GM23338 (cell line): ENCODE results near the gene LTBP3.

Experiments
- CREB1 ChIP-seq: fragments of 250-450 bp; sonication (Bioruptor Pico); IDR thresholded peaks from 2 replicates; pipeline ENCODE4 v1.5.0; 2020; ENCODE audit warnings: low read depth, mild to moderate bottlenecking, moderate library complexity
- EZH2 ChIP-seq: fragments of 200-600 bp; sonication (generic); IDR thresholded peaks from one replicate; pipeline ENCODE4 v1.8.0; 2017; ENCODE audit warnings: antibody characterized with exemption, mild to moderate bottlenecking, low read depth; ENCODE audit not compliant: unreplicated experiment
- EZH2phosphoT487 ChIP-seq: fragments of 200-600 bp; sonication (generic); IDR thresholded peaks from one replicate; pipeline ENCODE4 v1.8.1; 2018; ENCODE audit warnings: antibody characterized with exemption; ENCODE audit not compliant: unreplicated experiment
- NANOG ChIP-seq: IDR thresholded peaks from 2 replicates; pipeline ENCODE4 v1.6.1; 2016; ENCODE audit warnings: antibody characterized with exemption, borderline replicate concordance
- POLR2AphosphoS5 ChIP-seq: IDR thresholded peaks from 2 replicates; pipeline ENCODE4 v1.6.1; 2016; ENCODE audit warnings: antibody characterized with exemption, low read depth
- STAT1 ChIP-seq: IDR thresholded peaks from one replicate; pipeline ENCODE4 v1.6.1; 2016; ENCODE audit warnings: antibody characterized with exemption; ENCODE audit not compliant: unreplicated experiment
- TF ChIP-seq, protein P1 (sequence below), 2 experiments: fragments of 200-600 bp in 1 of 2; sonication (generic) in 1 of 2; conservative IDR thresholded peaks; 2 replicates each; pipeline versions ENCODE4 v1.5.1 to v1.6.1; 2016 to 2017; ENCODE audit warnings: antibody characterized with exemption in 2 of 2, low read depth in 2 of 2, mild to moderate bottlenecking in 2 of 2, moderate library complexity in 1 of 2
- TF ChIP-seq, protein P2 (sequence below): IDR thresholded peaks from one replicate; pipeline ENCODE4 v1.6.1; 2018; ENCODE audit warnings: antibody characterized with exemption; ENCODE audit not compliant: unreplicated experiment
- TF ChIP-seq, protein P3 (sequence below): fragments of 250-450 bp; sonication (Bioruptor Pico); IDR thresholded peaks from 2 replicates; pipeline ENCODE4 v1.5.0; 2020; ENCODE audit warnings: mild to moderate bottlenecking, moderate library complexity
- TF ChIP-seq, protein P4 (sequence below): IDR thresholded peaks from 2 replicates; pipeline ENCODE4 v1.6.1; 2016; ENCODE audit warnings: antibody characterized with exemption

DNA sequence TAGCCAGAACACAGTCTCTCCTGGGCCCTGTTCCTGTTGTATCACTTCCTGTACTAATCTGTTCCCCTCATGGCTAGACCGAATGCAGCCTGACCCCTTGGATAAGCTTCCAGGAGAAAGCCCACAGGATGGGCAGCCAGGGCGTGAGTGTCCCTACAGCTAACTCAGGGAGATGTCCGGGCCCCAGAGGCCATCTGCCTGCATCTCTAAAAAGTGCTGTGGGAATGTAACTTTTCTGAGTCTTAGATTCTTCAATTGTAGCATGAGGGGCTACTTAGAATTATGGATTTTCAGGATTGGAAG is 67.0 kb downstream of the LTBP3 start:
- TF ChIP-seq, protein P1, sequence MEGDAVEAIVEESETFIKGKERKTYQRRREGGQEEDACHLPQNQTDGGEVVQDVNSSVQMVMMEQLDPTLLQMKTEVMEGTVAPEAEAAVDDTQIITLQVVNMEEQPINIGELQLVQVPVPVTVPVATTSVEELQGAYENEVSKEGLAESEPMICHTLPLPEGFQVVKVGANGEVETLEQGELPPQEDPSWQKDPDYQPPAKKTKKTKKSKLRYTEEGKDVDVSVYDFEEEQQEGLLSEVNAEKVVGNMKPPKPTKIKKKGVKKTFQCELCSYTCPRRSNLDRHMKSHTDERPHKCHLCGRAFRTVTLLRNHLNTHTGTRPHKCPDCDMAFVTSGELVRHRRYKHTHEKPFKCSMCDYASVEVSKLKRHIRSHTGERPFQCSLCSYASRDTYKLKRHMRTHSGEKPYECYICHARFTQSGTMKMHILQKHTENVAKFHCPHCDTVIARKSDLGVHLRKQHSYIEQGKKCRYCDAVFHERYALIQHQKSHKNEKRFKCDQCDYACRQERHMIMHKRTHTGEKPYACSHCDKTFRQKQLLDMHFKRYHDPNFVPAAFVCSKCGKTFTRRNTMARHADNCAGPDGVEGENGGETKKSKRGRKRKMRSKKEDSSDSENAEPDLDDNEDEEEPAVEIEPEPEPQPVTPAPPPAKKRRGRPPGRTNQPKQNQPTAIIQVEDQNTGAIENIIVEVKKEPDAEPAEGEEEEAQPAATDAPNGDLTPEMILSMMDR (conservative IDR thresholded peaks at IDR 0.05; ENCODE audit: low read depth in 2 of 2), result no peak
- TF ChIP-seq EZH2phosphoT487 (no peak), EZH2 (no peak), POLR2AphosphoS5 (no peak), CREB1 (CRISPR knock-in tag) (no peak), STAT1 (no peak), NANOG (no peak)
- TF ChIP-seq, protein P2, sequence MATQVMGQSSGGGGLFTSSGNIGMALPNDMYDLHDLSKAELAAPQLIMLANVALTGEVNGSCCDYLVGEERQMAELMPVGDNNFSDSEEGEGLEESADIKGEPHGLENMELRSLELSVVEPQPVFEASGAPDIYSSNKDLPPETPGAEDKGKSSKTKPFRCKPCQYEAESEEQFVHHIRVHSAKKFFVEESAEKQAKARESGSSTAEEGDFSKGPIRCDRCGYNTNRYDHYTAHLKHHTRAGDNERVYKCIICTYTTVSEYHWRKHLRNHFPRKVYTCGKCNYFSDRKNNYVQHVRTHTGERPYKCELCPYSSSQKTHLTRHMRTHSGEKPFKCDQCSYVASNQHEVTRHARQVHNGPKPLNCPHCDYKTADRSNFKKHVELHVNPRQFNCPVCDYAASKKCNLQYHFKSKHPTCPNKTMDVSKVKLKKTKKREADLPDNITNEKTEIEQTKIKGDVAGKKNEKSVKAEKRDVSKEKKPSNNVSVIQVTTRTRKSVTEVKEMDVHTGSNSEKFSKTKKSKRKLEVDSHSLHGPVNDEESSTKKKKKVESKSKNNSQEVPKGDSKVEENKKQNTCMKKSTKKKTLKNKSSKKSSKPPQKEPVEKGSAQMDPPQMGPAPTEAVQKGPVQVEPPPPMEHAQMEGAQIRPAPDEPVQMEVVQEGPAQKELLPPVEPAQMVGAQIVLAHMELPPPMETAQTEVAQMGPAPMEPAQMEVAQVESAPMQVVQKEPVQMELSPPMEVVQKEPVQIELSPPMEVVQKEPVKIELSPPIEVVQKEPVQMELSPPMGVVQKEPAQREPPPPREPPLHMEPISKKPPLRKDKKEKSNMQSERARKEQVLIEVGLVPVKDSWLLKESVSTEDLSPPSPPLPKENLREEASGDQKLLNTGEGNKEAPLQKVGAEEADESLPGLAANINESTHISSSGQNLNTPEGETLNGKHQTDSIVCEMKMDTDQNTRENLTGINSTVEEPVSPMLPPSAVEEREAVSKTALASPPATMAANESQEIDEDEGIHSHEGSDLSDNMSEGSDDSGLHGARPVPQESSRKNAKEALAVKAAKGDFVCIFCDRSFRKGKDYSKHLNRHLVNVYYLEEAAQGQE, result no peak
- TF ChIP-seq, protein P3, sequence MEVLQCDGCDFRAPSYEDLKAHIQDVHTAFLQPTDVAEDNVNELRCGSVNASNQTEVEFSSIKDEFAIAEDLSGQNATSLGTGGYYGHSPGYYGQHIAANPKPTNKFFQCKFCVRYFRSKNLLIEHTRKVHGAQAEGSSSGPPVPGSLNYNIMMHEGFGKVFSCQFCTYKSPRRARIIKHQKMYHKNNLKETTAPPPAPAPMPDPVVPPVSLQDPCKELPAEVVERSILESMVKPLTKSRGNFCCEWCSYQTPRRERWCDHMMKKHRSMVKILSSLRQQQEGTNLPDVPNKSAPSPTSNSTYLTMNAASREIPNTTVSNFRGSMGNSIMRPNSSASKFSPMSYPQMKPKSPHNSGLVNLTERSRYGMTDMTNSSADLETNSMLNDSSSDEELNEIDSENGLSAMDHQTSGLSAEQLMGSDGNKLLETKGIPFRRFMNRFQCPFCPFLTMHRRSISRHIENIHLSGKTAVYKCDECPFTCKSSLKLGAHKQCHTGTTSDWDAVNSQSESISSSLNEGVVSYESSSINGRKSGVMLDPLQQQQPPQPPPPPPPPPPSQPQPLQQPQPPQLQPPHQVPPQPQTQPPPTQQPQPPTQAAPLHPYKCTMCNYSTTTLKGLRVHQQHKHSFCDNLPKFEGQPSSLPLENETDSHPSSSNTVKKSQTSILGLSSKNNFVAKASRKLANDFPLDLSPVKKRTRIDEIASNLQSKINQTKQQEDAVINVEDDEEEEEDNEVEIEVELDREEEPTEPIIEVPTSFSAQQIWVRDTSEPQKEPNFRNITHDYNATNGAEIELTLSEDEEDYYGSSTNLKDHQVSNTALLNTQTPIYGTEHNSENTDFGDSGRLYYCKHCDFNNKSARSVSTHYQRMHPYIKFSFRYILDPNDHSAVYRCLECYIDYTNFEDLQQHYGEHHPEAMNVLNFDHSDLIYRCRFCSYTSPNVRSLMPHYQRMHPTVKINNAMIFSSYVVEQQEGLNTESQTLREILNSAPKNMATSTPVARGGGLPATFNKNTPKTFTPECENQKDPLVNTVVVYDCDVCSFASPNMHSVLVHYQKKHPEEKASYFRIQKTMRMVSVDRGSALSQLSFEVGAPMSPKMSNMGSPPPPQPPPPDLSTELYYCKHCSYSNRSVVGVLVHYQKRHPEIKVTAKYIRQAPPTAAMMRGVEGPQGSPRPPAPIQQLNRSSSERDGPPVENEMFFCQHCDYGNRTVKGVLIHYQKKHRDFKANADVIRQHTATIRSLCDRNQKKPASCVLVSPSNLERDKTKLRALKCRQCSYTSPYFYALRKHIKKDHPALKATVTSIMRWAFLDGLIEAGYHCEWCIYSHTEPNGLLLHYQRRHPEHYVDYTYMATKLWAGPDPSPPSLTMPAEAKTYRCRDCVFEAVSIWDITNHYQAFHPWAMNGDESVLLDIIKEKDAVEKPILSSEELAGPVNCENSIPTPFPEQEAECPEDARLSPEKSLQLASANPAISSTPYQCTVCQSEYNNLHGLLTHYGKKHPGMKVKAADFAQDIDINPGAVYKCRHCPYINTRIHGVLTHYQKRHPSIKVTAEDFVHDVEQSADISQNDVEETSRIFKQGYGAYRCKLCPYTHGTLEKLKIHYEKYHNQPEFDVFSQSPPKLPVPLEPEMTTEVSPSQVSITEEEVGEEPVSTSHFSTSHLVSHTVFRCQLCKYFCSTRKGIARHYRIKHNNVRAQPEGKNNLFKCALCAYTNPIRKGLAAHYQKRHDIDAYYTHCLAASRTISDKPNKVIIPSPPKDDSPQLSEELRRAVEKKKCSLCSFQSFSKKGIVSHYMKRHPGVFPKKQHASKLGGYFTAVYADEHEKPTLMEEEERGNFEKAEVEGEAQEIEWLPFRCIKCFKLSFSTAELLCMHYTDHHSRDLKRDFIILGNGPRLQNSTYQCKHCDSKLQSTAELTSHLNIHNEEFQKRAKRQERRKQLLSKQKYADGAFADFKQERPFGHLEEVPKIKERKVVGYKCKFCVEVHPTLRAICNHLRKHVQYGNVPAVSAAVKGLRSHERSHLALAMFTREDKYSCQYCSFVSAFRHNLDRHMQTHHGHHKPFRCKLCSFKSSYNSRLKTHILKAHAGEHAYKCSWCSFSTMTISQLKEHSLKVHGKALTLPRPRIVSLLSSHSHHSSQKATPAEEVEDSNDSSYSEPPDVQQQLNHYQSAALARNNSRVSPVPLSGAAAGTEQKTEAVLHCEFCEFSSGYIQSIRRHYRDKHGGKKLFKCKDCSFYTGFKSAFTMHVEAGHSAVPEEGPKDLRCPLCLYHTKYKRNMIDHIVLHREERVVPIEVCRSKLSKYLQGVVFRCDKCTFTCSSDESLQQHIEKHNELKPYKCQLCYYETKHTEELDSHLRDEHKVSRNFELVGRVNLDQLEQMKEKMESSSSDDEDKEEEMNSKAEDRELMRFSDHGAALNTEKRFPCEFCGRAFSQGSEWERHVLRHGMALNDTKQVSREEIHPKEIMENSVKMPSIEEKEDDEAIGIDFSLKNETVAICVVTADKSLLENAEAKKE (CRISPR knock-in tag), result no peak
- TF ChIP-seq, protein P4, sequence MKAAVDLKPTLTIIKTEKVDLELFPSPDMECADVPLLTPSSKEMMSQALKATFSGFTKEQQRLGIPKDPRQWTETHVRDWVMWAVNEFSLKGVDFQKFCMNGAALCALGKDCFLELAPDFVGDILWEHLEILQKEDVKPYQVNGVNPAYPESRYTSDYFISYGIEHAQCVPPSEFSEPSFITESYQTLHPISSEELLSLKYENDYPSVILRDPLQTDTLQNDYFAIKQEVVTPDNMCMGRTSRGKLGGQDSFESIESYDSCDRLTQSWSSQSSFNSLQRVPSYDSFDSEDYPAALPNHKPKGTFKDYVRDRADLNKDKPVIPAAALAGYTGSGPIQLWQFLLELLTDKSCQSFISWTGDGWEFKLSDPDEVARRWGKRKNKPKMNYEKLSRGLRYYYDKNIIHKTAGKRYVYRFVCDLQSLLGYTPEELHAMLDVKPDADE, result no peak
